ENCODE results near the gene FUZ.

DNA sequence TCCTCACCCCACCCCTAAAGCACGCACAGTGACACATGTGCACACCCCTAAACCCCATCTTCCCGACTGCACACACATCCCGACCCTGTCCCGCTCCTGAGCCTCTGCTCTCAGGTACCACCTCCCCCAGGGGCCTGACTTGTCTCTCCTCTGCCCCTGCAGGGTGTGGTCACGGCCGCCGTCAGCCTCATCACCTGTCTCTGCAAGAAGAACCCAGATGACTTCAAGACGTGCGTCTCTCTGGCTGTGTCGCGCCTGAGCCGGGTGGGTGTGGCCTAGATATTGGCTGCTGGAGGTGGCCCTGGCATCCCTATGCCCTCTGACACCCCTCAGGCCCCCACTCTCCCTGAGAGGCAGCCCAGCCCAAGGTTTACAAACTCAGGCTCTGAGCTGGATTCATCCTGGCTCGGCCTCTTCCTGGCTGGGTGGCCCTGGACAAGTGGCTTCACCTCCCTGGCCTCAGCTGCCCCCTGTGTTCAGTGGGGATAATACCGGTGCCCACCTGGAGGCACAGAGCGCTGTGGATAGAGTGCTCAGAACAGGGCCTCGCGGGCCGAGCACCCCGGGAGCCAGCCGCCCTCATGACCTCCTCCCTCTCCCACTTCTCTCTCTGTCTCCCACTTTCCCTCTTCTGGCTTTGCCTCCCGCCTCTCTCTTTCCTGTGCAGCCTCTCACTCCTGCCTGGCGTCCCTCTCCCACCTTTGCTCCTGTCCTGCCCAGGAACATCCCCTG, 20.1 kb downstream of the FUZ start:
- TF ChIP-seq, protein P1, sequence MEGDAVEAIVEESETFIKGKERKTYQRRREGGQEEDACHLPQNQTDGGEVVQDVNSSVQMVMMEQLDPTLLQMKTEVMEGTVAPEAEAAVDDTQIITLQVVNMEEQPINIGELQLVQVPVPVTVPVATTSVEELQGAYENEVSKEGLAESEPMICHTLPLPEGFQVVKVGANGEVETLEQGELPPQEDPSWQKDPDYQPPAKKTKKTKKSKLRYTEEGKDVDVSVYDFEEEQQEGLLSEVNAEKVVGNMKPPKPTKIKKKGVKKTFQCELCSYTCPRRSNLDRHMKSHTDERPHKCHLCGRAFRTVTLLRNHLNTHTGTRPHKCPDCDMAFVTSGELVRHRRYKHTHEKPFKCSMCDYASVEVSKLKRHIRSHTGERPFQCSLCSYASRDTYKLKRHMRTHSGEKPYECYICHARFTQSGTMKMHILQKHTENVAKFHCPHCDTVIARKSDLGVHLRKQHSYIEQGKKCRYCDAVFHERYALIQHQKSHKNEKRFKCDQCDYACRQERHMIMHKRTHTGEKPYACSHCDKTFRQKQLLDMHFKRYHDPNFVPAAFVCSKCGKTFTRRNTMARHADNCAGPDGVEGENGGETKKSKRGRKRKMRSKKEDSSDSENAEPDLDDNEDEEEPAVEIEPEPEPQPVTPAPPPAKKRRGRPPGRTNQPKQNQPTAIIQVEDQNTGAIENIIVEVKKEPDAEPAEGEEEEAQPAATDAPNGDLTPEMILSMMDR (conservative IDR thresholded peaks at IDR 0.05; ENCODE audit: low read depth, low read length) = no peak
- TF ChIP-seq MAFK (IDR thresholded peaks at IDR 0.05; ENCODE audit: low read depth, low read length) (no peak), POLR2A (IDR thresholded peaks at IDR 0.05; ENCODE audit: low read depth, low read length) (no peak), MAZ (IDR thresholded peaks at IDR 0.05; ENCODE audit: borderline replicate concordance, low read depth, low read length) (no peak), BHLHE40 (IDR thresholded peaks at IDR 0.05; ENCODE audit: low read depth, low read length) (no peak), RAD21 (IDR thresholded peaks at IDR 0.05; ENCODE audit: low read length) (no peak), MXI1 (IDR thresholded peaks at IDR 0.05; ENCODE audit: borderline replicate concordance, low read depth, low read length) (no peak), CHD1 (IDR thresholded peaks at IDR 0.05; ENCODE audit: low read depth, low read length) (no peak), RFX5 (IDR thresholded peaks at IDR 0.05; ENCODE audit: low read depth, low read length) (no peak)

Measured in IMR-90 (cell line).